HCT116 (cell line): ENCODE results near the gene DOCK4.

Experiments used
- CTCF ChIP-seq, 3 experiments: fragments of 200-600 bp in 1 of 3; sonication (generic) in 1 of 3; IDR thresholded peaks in 2 of 3; conservative IDR thresholded peaks in 1 of 3; 2 replicates each; pipeline ENCODE4 v1.5.1; 2012 to 2017; ENCODE audit warnings: low read depth in 2 of 3, low read length in 2 of 3, antibody characterized with exemption in 1 of 3, borderline replicate concordance in 1 of 3, control low read depth in 1 of 3, mild to moderate bottlenecking in 1 of 3, mixed read lengths in 1 of 3, mixed run types in 1 of 3, moderate library complexity in 1 of 3; ENCODE audit not compliant: insufficient read depth in 1 of 3
- EGR1 ChIP-seq: IDR thresholded peaks from 2 replicates; pipeline ENCODE4 v1.6.1; 2012; ENCODE audit warnings: low read depth
- POLR2A ChIP-seq: IDR thresholded peaks from 2 replicates; pipeline ENCODE4 v1.7.0; 2011; ENCODE audit warnings: borderline replicate concordance; ENCODE audit not compliant: insufficient read depth, insufficient read length; ENCODE audit errors: extremely low read depth
- ZNF274 ChIP-seq: fragments of 200-500 bp; sonication (Bioruptor generic); IDR thresholded peaks from 2 replicates; pipeline ENCODE4 v1.6.1; 2014; ENCODE audit warnings: mild to moderate bottlenecking, low read depth, low read length, inconsistent platforms

- TF ChIP-seq ZNF274: no peak
- no peak for TF ChIP-seq CTCF (IDR thresholded peaks at IDR 0.05 in 2 of 3, conservative IDR thresholded peaks at IDR 0.05 in 1 of 3; ENCODE audit: borderline replicate concordance in 1 of 3, insufficient read depth in 1 of 3, low read depth in 2 of 3, low read length in 2 of 3)
- TF ChIP-seq EGR1: no peak
- TF ChIP-seq POLR2A: no peak
These were observed 32.1 kb upstream of the DOCK4 start for GRCh38 chr7:112238330-112238729.
